Retinal pigment epithelial cell (primary cell): ENCODE data around the gene AGL.

Experiments used
- DNase-seq: peaks from one replicate; pipeline ENCODE4 v3.0.0-alpha.2; 2010; ENCODE audit warnings: low read depth
- H3K4me3 ChIP-seq: 2 replicates; pipeline ENCODE4 v1.5.1; 2011; ENCODE audit warnings: mild to moderate bottlenecking, low read length, control low read depth, moderate library complexity
- CTCF ChIP-seq: conservative IDR thresholded peaks from 2 replicates; pipeline ENCODE4 v1.5.1; 2011; ENCODE audit warnings: low read depth, low read length, control low read depth, inconsistent platforms

Gene AGL

GRCh38 chr1:99858286-99858685, 8.1 kb downstream of the AGL start:
- no peak for TF ChIP-seq CTCF
- H3K4me3 ChIP-seq, result no peak overlapping the region
- no peak for DNase-seq

GRCh38 chr1:99858881-99859280, 8.7 kb downstream of the AGL start:
- H3K4me3 ChIP-seq, result no peak overlapping the region
- DNase-seq, result no peak
- no peak for TF ChIP-seq CTCF

GRCh38 chr1:99860703-99861102, 10.5 kb downstream of the AGL start:
- no peak for DNase-seq
- no peak for TF ChIP-seq CTCF
- H3K4me3 ChIP-seq, result no peak overlapping the region

- no peak for DNase-seq
- no peak overlapping the region for H3K4me3 ChIP-seq
- no peak for TF ChIP-seq CTCF
Observed at GRCh38 chr1:99867682-99868081, 17.5 kb downstream of the AGL start.

- TF ChIP-seq CTCF, result no peak
- no peak overlapping the region for H3K4me3 ChIP-seq
- DNase-seq, result no peak
Observed at GRCh38 chr1:99869304-99869703, 19.1 kb downstream of the AGL start.

GRCh38 chr1:99869723-99870122, 19.6 kb downstream of the AGL start:
- no peak for DNase-seq

GRCh38 chr1:99872063-99872462, 21.9 kb downstream of the AGL start:
- no peak for TF ChIP-seq CTCF
- no peak for DNase-seq
- H3K4me3 ChIP-seq, result no peak overlapping the region

More at GRCh38 chr1:99869723-99870122, 19.6 kb downstream of the AGL start:
- H3K4me3 ChIP-seq, result no peak overlapping the region
- no peak for TF ChIP-seq CTCF
